ENCODE data around the gene HPN. TPM values are rescaled to one million over a fixed set of nuclear protein-coding genes. Genes with fewer than 3 reads are reported as not detected.
A peak's percentile ranks its signal among the peaks of the same experiment; 100 is the strongest.

HPN gene
- total and polyA plus RNA-seq, 2 of the 13 experiments (the other 11 are each of a cell fraction or from before 2014, with no cell fraction given), result 46.7 to 261 TPM

DNA sequence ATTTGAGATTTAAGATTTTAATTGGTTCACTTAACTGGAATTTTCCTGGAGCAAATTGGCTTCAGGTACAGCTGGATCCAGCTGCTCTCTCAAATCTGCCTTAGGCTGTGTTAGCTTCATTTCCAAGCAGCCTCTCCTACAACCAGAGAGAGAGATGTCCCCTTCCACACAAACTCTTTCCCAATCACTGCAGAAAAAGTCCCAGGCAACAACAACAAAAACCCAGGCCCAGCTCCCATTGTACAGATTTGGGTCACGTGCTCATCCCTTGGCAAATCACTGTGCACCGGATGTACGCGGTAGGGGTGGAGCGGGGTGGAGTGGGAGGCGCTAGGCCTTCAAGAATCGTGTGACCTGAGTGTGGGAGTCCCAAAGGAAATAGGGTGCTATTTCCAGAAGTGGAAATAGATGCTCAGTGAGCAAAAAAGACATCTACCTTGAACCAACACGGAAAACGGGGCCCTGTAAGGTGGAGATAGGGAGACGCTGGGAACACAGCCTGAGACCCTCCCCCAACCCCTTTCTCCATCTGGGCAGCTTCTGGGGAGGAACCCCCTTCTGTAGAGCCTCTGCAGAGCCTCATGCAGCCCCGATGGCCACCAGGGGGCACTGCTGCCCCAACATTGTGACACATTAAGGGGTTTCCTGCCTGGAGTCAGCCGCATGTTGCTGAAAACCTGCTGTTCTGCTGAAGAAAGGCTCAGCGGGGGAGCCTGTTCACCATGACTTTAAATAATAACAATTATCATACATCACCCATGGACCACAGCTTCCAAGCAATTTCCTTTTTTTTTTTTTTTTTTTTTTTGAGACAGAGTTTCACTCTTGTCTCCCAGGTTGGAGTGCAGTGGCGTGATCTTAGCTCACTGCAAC, 25.4 kb downstream of the HPN start (continued):
- TF ChIP-seq, protein P1, sequence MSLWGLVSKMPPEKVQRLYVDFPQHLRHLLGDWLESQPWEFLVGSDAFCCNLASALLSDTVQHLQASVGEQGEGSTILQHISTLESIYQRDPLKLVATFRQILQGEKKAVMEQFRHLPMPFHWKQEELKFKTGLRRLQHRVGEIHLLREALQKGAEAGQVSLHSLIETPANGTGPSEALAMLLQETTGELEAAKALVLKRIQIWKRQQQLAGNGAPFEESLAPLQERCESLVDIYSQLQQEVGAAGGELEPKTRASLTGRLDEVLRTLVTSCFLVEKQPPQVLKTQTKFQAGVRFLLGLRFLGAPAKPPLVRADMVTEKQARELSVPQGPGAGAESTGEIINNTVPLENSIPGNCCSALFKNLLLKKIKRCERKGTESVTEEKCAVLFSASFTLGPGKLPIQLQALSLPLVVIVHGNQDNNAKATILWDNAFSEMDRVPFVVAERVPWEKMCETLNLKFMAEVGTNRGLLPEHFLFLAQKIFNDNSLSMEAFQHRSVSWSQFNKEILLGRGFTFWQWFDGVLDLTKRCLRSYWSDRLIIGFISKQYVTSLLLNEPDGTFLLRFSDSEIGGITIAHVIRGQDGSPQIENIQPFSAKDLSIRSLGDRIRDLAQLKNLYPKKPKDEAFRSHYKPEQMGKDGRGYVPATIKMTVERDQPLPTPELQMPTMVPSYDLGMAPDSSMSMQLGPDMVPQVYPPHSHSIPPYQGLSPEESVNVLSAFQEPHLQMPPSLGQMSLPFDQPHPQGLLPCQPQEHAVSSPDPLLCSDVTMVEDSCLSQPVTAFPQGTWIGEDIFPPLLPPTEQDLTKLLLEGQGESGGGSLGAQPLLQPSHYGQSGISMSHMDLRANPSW (CRISPR knock-in tag; IDR thresholded peaks at IDR 0.05; ENCODE audit: borderline replicate concordance), result no peak
- TF ChIP-seq, protein P2, sequence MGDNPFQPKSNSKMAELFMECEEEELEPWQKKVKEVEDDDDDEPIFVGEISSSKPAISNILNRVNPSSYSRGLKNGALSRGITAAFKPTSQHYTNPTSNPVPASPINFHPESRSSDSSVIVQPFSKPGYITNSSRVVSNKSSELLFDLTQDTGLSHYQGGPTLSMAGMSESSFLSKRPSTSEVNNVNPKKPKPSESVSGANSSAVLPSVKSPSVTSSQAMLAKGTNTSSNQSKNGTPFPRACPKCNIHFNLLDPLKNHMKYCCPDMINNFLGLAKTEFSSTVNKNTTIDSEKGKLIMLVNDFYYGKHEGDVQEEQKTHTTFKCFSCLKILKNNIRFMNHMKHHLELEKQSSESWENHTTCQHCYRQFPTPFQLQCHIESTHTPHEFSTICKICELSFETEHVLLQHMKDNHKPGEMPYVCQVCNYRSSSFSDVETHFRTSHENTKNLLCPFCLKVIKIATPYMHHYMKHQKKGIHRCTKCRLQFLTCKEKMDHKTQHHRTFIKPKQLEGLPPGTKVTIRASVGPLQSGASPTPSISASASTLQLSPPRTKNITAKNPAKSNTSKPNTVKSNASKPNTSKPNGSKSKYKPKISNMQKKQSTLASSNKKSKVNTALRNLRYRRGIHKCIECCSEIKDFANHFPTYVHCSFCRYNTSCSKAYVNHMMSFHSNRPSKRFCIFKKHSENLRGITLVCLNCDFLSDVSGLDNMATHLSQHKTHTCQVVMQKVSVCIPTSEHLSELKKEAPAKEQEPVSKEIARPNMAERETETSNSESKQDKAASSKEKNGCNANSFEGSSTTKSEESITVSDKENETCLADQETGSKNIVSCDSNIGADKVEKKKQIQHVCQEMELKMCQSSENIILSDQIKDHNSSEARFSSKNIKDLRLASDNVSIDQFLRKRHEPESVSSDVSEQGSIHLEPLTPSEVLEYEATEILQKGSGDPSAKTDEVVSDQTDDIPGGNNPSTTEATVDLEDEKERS (CRISPR knock-in tag; IDR thresholded peaks at IDR 0.05), result 0 out of 2 replicates have a peak, but pooled peaks have one; percentile 0
- TF ChIP-seq ZNF451 (CRISPR knock-in tag; IDR thresholded peaks at IDR 0.05) (no peak), ZNF468 (CRISPR knock-in tag; IDR thresholded peaks at IDR 0.05) (no peak), ZNF446 (CRISPR knock-in tag; IDR thresholded peaks at IDR 0.05) (no peak), ZNF850 (CRISPR knock-in tag; conservative IDR thresholded peaks at IDR 0.05) (no peak), ARNT2 (CRISPR knock-in tag; IDR thresholded peaks at IDR 0.05; ENCODE audit: low read depth) (0 out of 2 replicates have a peak, but pooled peaks have one; percentile 27), ARNTL (CRISPR knock-in tag; IDR thresholded peaks at IDR 0.05) (no peak), FOXC1 (CRISPR knock-in tag; IDR thresholded peaks at IDR 0.05; ENCODE audit: borderline replicate concordance) (no peak), EZH2 (conservative IDR thresholded peaks at IDR 0.05; ENCODE audit: low read depth, low read length) (no peak), ZNF709 (CRISPR knock-in tag; IDR thresholded peaks at IDR 0.05) (no peak), CCDC6 (CRISPR knock-in tag; IDR thresholded peaks at IDR 0.05) (no peak), ZNF44 (CRISPR knock-in tag; IDR thresholded peaks at IDR 0.05) (no peak), KLF11 (CRISPR knock-in tag; IDR thresholded peaks at IDR 0.05) (no peak), EED (CRISPR knock-in tag; IDR thresholded peaks at IDR 0.05) (no peak), RAD21 (CRISPR knock-in tag; IDR thresholded peaks at IDR 0.05) (peak; percentile 90)
- TF ChIP-seq, protein P3, sequence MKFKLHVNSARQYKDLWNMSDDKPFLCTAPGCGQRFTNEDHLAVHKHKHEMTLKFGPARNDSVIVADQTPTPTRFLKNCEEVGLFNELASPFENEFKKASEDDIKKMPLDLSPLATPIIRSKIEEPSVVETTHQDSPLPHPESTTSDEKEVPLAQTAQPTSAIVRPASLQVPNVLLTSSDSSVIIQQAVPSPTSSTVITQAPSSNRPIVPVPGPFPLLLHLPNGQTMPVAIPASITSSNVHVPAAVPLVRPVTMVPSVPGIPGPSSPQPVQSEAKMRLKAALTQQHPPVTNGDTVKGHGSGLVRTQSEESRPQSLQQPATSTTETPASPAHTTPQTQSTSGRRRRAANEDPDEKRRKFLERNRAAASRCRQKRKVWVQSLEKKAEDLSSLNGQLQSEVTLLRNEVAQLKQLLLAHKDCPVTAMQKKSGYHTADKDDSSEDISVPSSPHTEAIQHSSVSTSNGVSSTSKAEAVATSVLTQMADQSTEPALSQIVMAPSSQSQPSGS (CRISPR knock-in tag; IDR thresholded peaks at IDR 0.05), result no peak
- TF ChIP-seq, protein P4, sequence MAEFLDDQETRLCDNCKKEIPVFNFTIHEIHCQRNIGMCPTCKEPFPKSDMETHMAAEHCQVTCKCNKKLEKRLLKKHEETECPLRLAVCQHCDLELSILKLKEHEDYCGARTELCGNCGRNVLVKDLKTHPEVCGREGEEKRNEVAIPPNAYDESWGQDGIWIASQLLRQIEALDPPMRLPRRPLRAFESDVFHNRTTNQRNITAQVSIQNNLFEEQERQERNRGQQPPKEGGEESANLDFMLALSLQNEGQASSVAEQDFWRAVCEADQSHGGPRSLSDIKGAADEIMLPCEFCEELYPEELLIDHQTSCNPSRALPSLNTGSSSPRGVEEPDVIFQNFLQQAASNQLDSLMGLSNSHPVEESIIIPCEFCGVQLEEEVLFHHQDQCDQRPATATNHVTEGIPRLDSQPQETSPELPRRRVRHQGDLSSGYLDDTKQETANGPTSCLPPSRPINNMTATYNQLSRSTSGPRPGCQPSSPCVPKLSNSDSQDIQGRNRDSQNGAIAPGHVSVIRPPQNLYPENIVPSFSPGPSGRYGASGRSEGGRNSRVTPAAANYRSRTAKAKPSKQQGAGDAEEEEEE (CRISPR knock-in tag; IDR thresholded peaks at IDR 0.05; ENCODE audit: borderline replicate concordance), result no peak
